Loucy (cell line): ENCODE data around the gene SHISA6.

Experiments used
- H2AFZ ChIP-seq: fragments of 200-600 bp; sonication (generic); 2 replicates; pipeline ENCODE4 v1.6.0; 2016; ENCODE audit warnings: antibody characterized with exemption, mild to moderate bottlenecking, low read length, moderate library complexity
- H3F3A ChIP-seq: fragments of 200-600 bp; 2 replicates; pipeline ENCODE4 v1.6.0; 2016; ENCODE audit warnings: antibody characterized with exemption, low read depth, mild to moderate bottlenecking
- H3K27me3 ChIP-seq: fragments of 200-600 bp; sonication (generic); 2 replicates; pipeline ENCODE4 v1.6.1; 2014; ENCODE audit warnings: low read length, mild to moderate bottlenecking; ENCODE audit not compliant: insufficient read depth, poor library complexity, severe bottlenecking
- H3K36me3 ChIP-seq: fragments of 200-600 bp; sonication (generic); 2 replicates; pipeline ENCODE4 v1.6.1; 2016; ENCODE audit warnings: low read length; ENCODE audit not compliant: insufficient read depth
- H3K4me1 ChIP-seq: fragments of 200-600 bp; sonication (generic); 2 replicates; pipeline ENCODE4 v1.5.1; 2014; ENCODE audit warnings: low read length, mild to moderate bottlenecking; ENCODE audit not compliant: insufficient read depth, poor library complexity, severe bottlenecking
- H3K4me2 ChIP-seq: fragments of 200-600 bp; sonication (generic); 2 replicates; pipeline ENCODE4 v1.6.0; 2014; ENCODE audit warnings: antibody characterized with exemption, low read length, low read depth, mild to moderate bottlenecking; ENCODE audit not compliant: poor library complexity, severe bottlenecking
- H3K4me3 ChIP-seq: fragments of 200-600 bp; sonication (generic); 2 replicates; pipeline ENCODE4 v1.5.1; 2014; ENCODE audit warnings: low read length, mild to moderate bottlenecking, mixed read lengths; ENCODE audit not compliant: poor library complexity, severe bottlenecking
- H3K79me2 ChIP-seq: fragments of 200-600 bp; sonication (generic); 2 replicates; pipeline ENCODE4 v1.6.1; 2014; ENCODE audit warnings: low read length; ENCODE audit not compliant: insufficient read depth
- H3K9ac ChIP-seq: fragments of 200-600 bp; sonication (generic); 2 replicates; pipeline ENCODE4 v1.6.0; 2014; ENCODE audit warnings: mild to moderate bottlenecking, low read depth, low read length, moderate library complexity; ENCODE audit not compliant: poor library complexity, severe bottlenecking
- H3K9me2 ChIP-seq: fragments of 200-600 bp; sonication (generic); replicated peaks from 2 replicates; pipeline ENCODE4 v1.6.1; 2016; ENCODE audit warnings: low read depth, low read length, mixed read lengths
- H3K9me3 ChIP-seq: fragments of 200-600 bp; sonication (generic); 2 replicates; pipeline ENCODE4 v1.6.1; 2014; ENCODE audit warnings: mild to moderate bottlenecking, antibody characterized with exemption, low read length, low read depth; ENCODE audit not compliant: insufficient read depth
- H4K20me1 ChIP-seq: fragments of 200-600 bp; sonication (generic); 2 replicates; pipeline ENCODE4 v1.6.0; 2014; ENCODE audit warnings: antibody characterized with exemption, low read length, mild to moderate bottlenecking; ENCODE audit not compliant: insufficient read depth, poor library complexity, severe bottlenecking
- CTCF ChIP-seq: fragments of 200-600 bp; sonication (generic); conservative IDR thresholded peaks from 2 replicates; pipeline ENCODE4 v1.5.1; 2014; ENCODE audit warnings: mild to moderate bottlenecking, antibody characterized with exemption, low read length
- EZH2phosphoT487 ChIP-seq: fragments of 200-600 bp; IDR thresholded peaks from 2 replicates; pipeline ENCODE4 v1.6.1; 2018; ENCODE audit warnings: antibody characterized with exemption, mild to moderate bottlenecking, moderate library complexity, borderline replicate concordance

Gene SHISA6

GRCh38 chr17:11383157-11383556, 142.1 kb downstream of the SHISA6 start:
- Histone ChIP-seq H3K27me3 (no peaks in the 10 kb centered on the region), H3K4me2 (no peak overlapping the region), H4K20me1 (no peaks in the 10 kb centered on the region), H2AFZ (no peak overlapping the region), H3K9me3 (peaks cover 5% of the 10 kb centered on the region; the same call in 1 of the 2 replicates), H3F3A (no peaks in the 10 kb centered on the region), H3K4me3 (no peak overlapping the region), H3K9me2 (no peaks in the 10 kb centered on the region), H3K79me2 (no peaks in the 10 kb centered on the region), H3K9ac (no peak overlapping the region), H3K36me3 (no peaks in the 10 kb centered on the region), H3K4me1 (no peaks in the 10 kb centered on the region)
- TF ChIP-seq CTCF (no peak), EZH2phosphoT487 (no peak)

- Histone ChIP-seq H3F3A (no peaks in the 10 kb centered on the region), H3K79me2 (no peaks in the 10 kb centered on the region), H3K4me1 (no peaks in the 10 kb centered on the region), H2AFZ (no peak overlapping the region), H3K4me2 (no peak overlapping the region), H3K9ac (no peak overlapping the region), H3K4me3 (no peak overlapping the region), H3K36me3 (no peaks in the 10 kb centered on the region), H3K9me2 (no peaks in the 10 kb centered on the region), H3K9me3 (peaks cover 5% of the 10 kb centered on the region; the same call in 1 of the 2 replicates), H4K20me1 (no peaks in the 10 kb centered on the region), H3K27me3 (no peaks in the 10 kb centered on the region)
- TF ChIP-seq CTCF (no peak), EZH2phosphoT487 (no peak)
These were observed 143.1 kb downstream of the SHISA6 start for GRCh38 chr17:11384131-11384530.

GRCh38 chr17:11387610-11388009, 146.6 kb downstream of the SHISA6 start:
- H3K36me3 ChIP-seq: no peaks in the 10 kb centered on the region
- no peaks in the 10 kb centered on the region for H3K79me2 ChIP-seq
- H2AFZ ChIP-seq: no peak overlapping the region
- no peaks in the 10 kb centered on the region for H3F3A ChIP-seq
- no peaks in the 10 kb centered on the region for H3K4me1 ChIP-seq
- H3K4me3 ChIP-seq: no peak overlapping the region
- H3K9me3 ChIP-seq: peaks cover 5% of the 10 kb centered on the region; the same call in 1 of the 2 replicates
- H3K9me2 ChIP-seq: no peaks in the 10 kb centered on the region
- H3K27me3 ChIP-seq: no peaks in the 10 kb centered on the region
- H3K9ac ChIP-seq: no peak overlapping the region
- no peak for TF ChIP-seq EZH2phosphoT487
- no peak for TF ChIP-seq CTCF
- no peaks in the 10 kb centered on the region for H4K20me1 ChIP-seq
- H3K4me2 ChIP-seq: no peak overlapping the region
